ENCODE data around the gene RETN. TPM values are rescaled to one million over a fixed set of nuclear protein-coding genes. Genes with fewer than 3 reads are reported as not detected.

The RETN gene
- total and polyA plus RNA-seq, 10 donors: 5.4 to 60.6 (median 17.4) TPM

- WGBS, 5 donors: 0 to 1% (median 0%) methylated on average over 24 to 79 of the region's 79 CpGs
- H3K27ac ChIP-seq: peak within 1 kb of the TSS; percentile 78 to 98 (median 96)
- peak; percentile 98 for DNase-seq
- peak within 1 kb of the TSS; percentile 78 to 100 (median 94) for H3K4me3 ChIP-seq
- intact Hi-C loops (cut with DNase I; ENCODE audit: low total_unique reads): loop anchor here (5.0 kb wide), 2 partner anchors 113 to 117 kb away; no protein-coding TSS in a partner anchor
- TF ChIP-seq, protein P1, sequence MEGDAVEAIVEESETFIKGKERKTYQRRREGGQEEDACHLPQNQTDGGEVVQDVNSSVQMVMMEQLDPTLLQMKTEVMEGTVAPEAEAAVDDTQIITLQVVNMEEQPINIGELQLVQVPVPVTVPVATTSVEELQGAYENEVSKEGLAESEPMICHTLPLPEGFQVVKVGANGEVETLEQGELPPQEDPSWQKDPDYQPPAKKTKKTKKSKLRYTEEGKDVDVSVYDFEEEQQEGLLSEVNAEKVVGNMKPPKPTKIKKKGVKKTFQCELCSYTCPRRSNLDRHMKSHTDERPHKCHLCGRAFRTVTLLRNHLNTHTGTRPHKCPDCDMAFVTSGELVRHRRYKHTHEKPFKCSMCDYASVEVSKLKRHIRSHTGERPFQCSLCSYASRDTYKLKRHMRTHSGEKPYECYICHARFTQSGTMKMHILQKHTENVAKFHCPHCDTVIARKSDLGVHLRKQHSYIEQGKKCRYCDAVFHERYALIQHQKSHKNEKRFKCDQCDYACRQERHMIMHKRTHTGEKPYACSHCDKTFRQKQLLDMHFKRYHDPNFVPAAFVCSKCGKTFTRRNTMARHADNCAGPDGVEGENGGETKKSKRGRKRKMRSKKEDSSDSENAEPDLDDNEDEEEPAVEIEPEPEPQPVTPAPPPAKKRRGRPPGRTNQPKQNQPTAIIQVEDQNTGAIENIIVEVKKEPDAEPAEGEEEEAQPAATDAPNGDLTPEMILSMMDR (IDR thresholded peaks at IDR 0.05 in 8 of 11, conservative IDR thresholded peaks at IDR 0.05 in 3 of 11): peak; percentile 37 to 100 (median 100)
- TF ChIP-seq POLR2A (IDR thresholded peaks at IDR 0.05): peak in 2 of 3 donors; percentile 47 to 67
- TF ChIP-seq POLR2AphosphoS5 (IDR thresholded peaks at IDR 0.05): peak; percentile 91 to 93 (median 91)
- no peaks in the 10 kb centered on the region for H3K9me3 ChIP-seq
- peaks cover 6 to 80% (median 42%) of the 10 kb centered on the region in 6 donors for H3K4me1 ChIP-seq
- peaks cover 0 to 39% (median 29%) of the 10 kb centered on the region in 6 donors for H3K36me3 ChIP-seq
- peaks cover 0 to 42% (median 14%) of the 10 kb centered on the region in 7 donors for H3K27me3 ChIP-seq (replicated peaks in 1 of 7)
Observed at GRCh38 chr19:7680606-7681339, 11.9 kb downstream of the RETN start, which contains the start of gene TRAPPC5. TSS of gene TRAPPC5 (plus strand) at chr19:7680833. CDS start at chr19:7682254, 1,421 bp downstream.

DNA sequence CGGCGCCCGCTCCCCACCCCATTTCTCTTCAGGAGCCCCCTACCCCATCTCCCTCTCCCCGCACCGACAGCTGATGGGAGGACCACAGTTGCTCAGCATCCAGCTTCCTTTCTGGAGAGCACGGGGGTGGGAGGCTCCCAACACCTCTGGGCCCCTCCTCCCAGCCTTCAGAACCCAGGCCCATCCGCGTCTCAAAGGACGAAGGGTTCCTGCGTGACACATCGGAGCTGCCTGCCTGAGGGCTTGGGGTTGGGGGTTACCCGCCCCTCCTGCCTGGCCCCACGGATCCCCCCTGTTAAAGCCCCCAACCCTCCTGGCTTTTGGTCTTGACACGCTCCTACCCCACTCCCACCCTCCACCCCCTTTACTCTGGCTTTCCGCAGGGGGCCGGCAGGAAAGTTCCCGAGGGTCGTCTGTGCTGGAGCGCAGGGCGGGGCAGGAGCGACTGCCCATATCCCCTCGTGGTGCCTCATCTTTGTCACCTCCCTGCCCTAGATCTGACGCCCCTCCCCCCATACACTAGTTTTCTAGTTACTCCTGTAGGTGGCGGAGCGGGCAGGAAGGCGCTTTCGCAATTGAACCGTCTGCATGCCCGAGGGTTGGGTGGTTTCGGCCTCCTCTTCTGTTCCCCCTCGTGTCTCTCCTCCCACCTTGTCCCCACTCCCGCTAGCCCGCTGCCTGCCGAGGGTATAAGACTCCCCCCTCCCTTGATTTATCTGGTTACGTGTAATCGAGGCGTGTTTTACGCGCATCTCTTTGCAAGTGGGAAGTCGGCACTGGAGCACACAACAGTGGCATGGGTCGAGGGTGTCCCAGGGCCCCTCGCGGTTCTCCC, 12.7 kb downstream of the RETN start:
- intact Hi-C loops (cut with DNase I; ENCODE audit: low total_unique reads): loop anchor here (5.0 kb wide), 2 partner anchors 114 to 116 kb away; no protein-coding TSS in a partner anchor
- TF ChIP-seq POLR2A (IDR thresholded peaks at IDR 0.05) (no peak), POLR2AphosphoS5 (IDR thresholded peaks at IDR 0.05) (peak in 2 of 3 donors; percentile 37 to 78)
- TF ChIP-seq, protein P1 (IDR thresholded peaks at IDR 0.05 in 8 of 11, conservative IDR thresholded peaks at IDR 0.05 in 3 of 11): peak in 10 of 11 experiments; percentile 40 to 79 (median 65)
- 2 to 9% (median 6%) methylated on average over 40 to 43 of the region's 43 CpGs for WGBS, 5 donors
- Histone ChIP-seq H3K27ac (peak overlapping the region; percentile 78 to 98 (median 96)), H3K36me3 (peaks cover 0 to 44% (median 29%) of the 10 kb centered on the region in 6 donors), H3K4me3 (peak overlapping the region; percentile 78 to 100 (median 94)), H3K9me3 (no peaks in the 10 kb centered on the region), H3K27me3 (replicated peaks in 1 of 7) (peaks cover 0 to 34% (median 14%) of the 10 kb centered on the region in 7 donors), H3K4me1 (peaks cover 6 to 72% (median 35%) of the 10 kb centered on the region in 6 donors)
- peak; percentile 94 for DNase-seq

GRCh38 chr19:7682175-7682855, 13.5 kb downstream of the RETN start:
- 84 to 94% (median 86%) methylated on average over 53 to 74 of the region's 74 CpGs for WGBS, 5 donors
- TF ChIP-seq, protein P1 (IDR thresholded peaks at IDR 0.05 in 8 of 11, conservative IDR thresholded peaks at IDR 0.05 in 3 of 11): no peak
- TF ChIP-seq POLR2AphosphoS5 (IDR thresholded peaks at IDR 0.05): peak in 2 of 3 donors; percentile 23 to 56
- intact Hi-C loops (cut with DNase I; ENCODE audit: low total_unique reads): loop anchor here (5.0 kb wide), 2 partner anchors 115 kb away; no protein-coding TSS in a partner anchor

More at GRCh38 chr19:7682175-7682855, 13.5 kb downstream of the RETN start:
- peaks cover 0 to 44% (median 29%) of the 10 kb centered on the region in 6 donors for H3K36me3 ChIP-seq
- H3K27ac ChIP-seq: peak overlapping the region in 7 of 8 donors; percentile 91 to 98 (median 97)
- peak; percentile 88 for DNase-seq
- peak overlapping the region in 6 of 8 donors; percentile 78 to 97 (median 92) for H3K4me3 ChIP-seq
- no peaks in the 10 kb centered on the region for H3K9me3 ChIP-seq
- peaks cover 0 to 27% (median 8%) of the 10 kb centered on the region in 7 donors for H3K27me3 ChIP-seq (replicated peaks in 1 of 7)
- peaks cover 6 to 64% (median 31%) of the 10 kb centered on the region in 6 donors for H3K4me1 ChIP-seq

Data from spleen (tissue), 11 donors.